ENCODE results near the gene NPBWR2.

The NPBWR2 gene

DNA sequence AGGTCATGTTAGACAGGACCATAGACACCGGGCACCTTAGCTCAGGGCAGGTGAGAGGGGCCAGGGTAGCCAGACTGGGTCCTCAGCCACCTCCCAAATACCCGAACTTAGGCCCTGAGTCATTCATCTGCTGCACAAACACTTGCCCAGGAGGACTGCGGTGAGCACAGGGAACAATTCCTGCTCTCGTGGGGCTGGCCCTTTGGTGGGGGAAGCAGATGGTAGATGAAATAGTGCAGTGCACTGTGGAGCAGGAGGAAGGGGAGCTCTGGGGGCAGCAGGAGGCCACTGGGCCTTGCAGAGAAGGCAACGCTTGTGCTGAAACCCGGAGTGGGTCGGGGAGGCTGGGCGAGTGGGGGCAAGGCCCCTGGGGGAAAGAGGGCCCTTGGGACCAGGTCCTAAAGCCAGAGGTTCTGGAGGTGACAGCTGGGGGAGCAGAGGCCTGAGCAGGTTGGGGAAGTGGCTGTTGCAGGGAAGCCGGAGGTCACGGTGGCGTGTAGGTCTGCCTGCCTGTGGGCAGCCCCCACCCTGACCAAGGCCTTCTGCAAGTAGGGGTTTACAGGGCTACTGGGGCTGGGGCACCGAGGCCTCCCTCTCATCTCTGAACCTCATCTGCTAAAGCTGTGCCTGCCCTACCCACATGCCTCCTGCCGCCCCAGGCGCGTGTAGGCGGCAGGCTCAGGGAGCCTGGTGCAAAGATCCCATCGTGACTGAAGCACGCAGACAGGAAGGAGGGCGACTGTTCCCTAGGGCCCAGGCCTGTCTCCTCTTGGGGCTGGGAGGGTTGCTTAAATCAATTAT, 4.7 kb upstream of the NPBWR2 start:
- in situ Hi-C loops (cut with HindIII; ENCODE audit: low sequenced_read_pairs), result no loop called here
- TF ChIP-seq, protein P1, sequence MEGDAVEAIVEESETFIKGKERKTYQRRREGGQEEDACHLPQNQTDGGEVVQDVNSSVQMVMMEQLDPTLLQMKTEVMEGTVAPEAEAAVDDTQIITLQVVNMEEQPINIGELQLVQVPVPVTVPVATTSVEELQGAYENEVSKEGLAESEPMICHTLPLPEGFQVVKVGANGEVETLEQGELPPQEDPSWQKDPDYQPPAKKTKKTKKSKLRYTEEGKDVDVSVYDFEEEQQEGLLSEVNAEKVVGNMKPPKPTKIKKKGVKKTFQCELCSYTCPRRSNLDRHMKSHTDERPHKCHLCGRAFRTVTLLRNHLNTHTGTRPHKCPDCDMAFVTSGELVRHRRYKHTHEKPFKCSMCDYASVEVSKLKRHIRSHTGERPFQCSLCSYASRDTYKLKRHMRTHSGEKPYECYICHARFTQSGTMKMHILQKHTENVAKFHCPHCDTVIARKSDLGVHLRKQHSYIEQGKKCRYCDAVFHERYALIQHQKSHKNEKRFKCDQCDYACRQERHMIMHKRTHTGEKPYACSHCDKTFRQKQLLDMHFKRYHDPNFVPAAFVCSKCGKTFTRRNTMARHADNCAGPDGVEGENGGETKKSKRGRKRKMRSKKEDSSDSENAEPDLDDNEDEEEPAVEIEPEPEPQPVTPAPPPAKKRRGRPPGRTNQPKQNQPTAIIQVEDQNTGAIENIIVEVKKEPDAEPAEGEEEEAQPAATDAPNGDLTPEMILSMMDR (IDR thresholded peaks at IDR 0.05; ENCODE audit: low read depth, low read length), result no peak
- no peak overlapping the region for H3K4me3 ChIP-seq (ENCODE audit: low read depth, low read length)
- DNase-seq (ENCODE audit: low read depth, low spot score), result no peak

DNA sequence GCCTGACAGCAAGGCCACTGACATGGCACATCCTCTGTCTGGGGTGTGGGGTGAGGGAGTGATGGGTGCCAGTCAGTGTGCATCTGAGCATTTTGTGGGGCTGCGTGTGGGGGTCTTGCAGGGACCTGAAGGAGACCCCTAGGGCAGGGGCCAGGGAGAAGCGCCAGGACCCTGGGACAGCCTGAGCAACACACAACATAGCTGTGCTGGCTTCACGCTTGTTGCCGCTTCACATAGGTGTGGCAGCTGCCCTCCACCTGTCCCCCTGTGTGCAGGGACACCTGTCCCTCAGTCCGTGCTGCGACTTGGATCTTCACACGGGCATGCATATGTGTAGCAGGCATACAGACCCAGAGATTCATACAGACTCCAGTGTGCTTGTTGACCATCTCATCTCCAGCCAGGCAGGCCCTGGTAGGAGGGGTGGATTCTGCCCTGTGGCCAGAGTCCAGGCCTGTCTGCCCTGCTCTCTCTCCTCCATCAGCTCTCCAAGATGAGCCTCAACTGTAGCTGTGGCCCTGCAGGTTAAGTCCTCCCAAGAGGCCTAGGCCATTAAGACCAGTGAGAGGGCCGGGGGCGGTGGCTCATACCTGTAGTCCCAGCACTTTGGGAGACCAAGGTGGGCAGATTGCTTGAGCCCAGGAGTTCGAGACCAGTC, 3.2 kb upstream of the NPBWR2 start:
- in situ Hi-C loops (cut with HindIII; ENCODE audit: low sequenced_read_pairs), result no loop called here
- TF ChIP-seq, protein P1 (IDR thresholded peaks at IDR 0.05; ENCODE audit: low read depth, low read length), result no peak
- DNase-seq (ENCODE audit: low read depth, low spot score), result no peak

DNA sequence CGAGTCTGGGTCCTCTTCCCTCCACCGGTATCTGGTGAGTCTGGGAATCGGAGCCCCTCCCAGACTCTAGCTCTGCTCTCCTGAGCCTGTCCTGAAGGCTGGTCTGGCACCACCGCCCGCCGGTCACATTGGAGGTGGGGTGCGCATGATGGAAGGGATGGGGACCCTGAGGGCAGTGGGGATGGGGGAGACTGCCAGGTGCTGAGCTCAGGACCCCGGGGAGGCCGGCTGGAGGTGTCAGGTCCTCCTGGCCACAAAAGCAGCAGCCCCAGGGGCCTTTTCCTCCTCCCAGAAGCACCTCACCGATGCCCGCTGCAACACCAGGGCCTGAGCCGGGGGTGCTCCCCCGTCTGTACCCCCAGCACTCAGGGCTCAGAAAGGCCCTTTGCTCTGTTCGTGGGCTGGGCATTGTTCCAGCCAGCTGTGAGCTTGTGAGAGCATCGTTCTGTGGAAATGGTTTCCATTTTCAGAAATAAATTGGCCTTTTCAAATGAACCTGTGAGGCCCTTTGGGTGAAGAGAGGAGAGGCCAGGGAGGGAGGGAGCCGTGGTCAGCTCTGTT, 2.5 kb upstream of the NPBWR2 start:
- in situ Hi-C loops (cut with HindIII; ENCODE audit: low sequenced_read_pairs), result no loop called here
- TF ChIP-seq, protein P1 (IDR thresholded peaks at IDR 0.05; ENCODE audit: low read depth, low read length), result no peak
- no peak overlapping the region for H3K4me3 ChIP-seq (ENCODE audit: low read depth, low read length)
- DNase-seq (ENCODE audit: low read depth, low spot score), result no peak

More for the DNA sequence above, 3.2 kb upstream of the NPBWR2 start:
- H3K4me3 ChIP-seq (ENCODE audit: low read depth, low read length), result no peak overlapping the region

DNA sequence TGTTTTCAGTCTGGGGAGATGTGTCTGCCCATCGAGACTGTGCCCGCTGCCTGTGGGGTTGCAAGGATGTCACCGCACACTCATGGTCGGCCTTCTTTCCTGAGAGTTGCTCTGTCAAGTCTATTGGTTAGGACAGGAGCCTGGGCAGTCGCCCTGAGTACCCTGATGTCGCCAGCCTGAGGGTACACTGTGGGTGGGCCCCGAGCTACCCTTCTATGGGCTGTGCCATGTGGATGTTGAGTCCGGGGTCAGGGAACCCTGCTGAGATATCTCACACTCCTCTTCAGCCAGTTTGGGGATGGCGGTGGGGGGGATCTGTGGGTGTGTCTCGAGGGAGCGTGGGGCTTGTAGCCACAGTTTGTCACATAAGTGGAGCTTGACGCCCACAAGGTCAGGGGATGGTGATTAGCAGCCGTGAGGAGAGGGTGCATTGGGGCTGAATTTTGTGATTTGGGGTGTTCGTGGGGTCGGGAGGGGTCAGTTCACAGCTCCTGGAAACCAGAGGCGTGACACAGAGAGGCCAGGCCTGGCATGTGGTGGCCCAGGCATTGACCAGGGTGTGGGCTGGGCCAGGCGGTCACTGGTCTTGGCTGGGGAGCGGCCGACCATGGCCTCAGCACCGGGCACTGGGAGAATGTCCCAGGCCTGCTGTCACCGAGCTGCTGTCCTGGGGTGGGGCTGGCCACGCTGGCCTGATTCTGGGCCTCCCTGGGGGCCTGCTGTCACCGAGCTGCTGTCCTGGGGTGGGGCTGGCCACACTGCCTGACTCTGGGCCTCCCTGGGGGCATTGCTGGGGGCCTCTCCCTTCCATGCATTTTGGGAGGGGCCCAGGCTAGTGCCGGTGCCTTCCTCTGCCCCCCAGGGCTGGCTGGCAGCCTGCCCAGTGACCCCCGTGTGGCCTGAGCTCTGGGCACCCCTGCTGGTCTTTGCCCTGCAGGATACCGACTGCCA, 1.6 kb upstream of the NPBWR2 start:
- DNase-seq (ENCODE audit: low read depth, low spot score), result no peak
- in situ Hi-C loops (cut with HindIII; ENCODE audit: low sequenced_read_pairs), result no loop called here
- H3K4me3 ChIP-seq (ENCODE audit: low read depth, low read length), result no peak overlapping the region
- TF ChIP-seq, protein P1 (IDR thresholded peaks at IDR 0.05; ENCODE audit: low read depth, low read length), result no peak

DNA sequence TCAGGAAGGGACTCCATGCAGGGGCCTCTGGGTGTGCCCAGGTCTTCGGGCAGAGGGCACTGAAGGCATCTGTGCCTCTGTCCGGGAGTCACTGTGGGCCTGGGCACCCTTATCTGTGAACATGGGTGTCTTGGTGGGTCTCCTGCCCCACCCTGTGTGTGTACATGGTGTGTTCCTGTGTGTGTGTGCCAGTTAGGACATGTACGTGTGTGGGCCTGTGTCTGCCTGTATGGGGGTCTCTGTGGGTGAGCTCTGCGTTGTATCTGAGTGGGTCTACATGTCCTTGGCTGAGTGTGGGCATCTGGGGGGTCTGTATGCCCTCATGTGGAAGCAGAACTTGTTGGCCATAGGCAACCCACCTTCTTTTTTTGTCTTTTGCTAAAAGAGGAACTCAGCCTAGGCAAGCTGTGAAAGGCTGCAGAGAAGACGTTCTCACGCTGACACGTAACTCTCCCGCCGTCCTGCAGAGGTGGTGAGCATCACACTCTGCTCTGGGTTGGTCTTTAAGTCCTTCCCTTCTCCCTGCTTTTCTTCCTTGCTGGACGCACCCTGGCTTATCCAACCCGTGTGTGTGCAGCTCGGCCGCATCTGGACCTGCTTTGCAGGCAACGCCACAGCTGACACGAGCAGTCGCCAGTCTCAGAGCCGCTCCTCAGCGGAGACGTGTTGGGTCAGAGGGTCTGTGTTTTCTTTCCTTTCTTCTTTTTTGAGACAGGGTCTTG, 532 bp upstream of the NPBWR2 start:
- TF ChIP-seq, protein P1 (IDR thresholded peaks at IDR 0.05; ENCODE audit: low read depth, low read length), result no peak
- in situ Hi-C loops (cut with HindIII; ENCODE audit: low sequenced_read_pairs), result no loop called here
- no peak overlapping the region for H3K4me3 ChIP-seq (ENCODE audit: low read depth, low read length)
- DNase-seq (ENCODE audit: low read depth, low spot score), result no peak

Measured in astrocyte of the spinal cord (primary cell).